SK-N-SH treated with all-trans-retinoic acid at 6 μM for 48 hours (cell line): ENCODE measurements around the gene TRAPPC10.

Source experiments
- ARNTL ChIP-seq: fragments of 450-650 bp; formaldehyde crosslinking; IDR thresholded peaks from 2 replicates; pipeline ENCODE4 v1.5.0; 2020; ENCODE audit warnings: low read depth, mild to moderate bottlenecking, moderate library complexity, borderline replicate concordance
- CSRNP3 ChIP-seq: fragments of 250-450 bp; sonication (Bioruptor Pico); IDR thresholded peaks from 2 replicates; pipeline ENCODE4 v1.5.1; 2021; ENCODE audit warnings: mild to moderate bottlenecking, moderate library complexity
- TSHZ2 ChIP-seq: fragments of 250-450 bp; sonication (Bioruptor Pico); IDR thresholded peaks from 2 replicates; pipeline ENCODE4 v1.5.0; 2020; ENCODE audit warnings: mild to moderate bottlenecking, moderate library complexity
- ZFP30 ChIP-seq: fragments of 450-650 bp; formaldehyde crosslinking; IDR thresholded peaks from 2 replicates; pipeline ENCODE4 v1.5.0; 2022; ENCODE audit warnings: mild to moderate bottlenecking, moderate library complexity
- ZNF8 ChIP-seq: fragments of 450-650 bp; formaldehyde crosslinking; IDR thresholded peaks from 2 replicates; pipeline ENCODE4 v1.5.0; 2020; ENCODE audit warnings: mild to moderate bottlenecking, moderate library complexity

- TF ChIP-seq CSRNP3 (CRISPR knock-in tag): no peak
- TF ChIP-seq ZFP30 (CRISPR knock-in tag): no peak
- TF ChIP-seq TSHZ2: no peak
- TF ChIP-seq ARNTL (CRISPR knock-in tag): no peak
- no peak for TF ChIP-seq ZNF8
Measured at GRCh38 chr21:44087426-44088400, 75.6 kb downstream of the TRAPPC10 start.
